Measurements from ENCODE around the gene RP9. TPM values are rescaled to one million over a fixed set of nuclear protein-coding genes. Genes with fewer than 3 reads are reported as not detected.

Gene RP9
- total RNA-seq, 1 donor, result 6.5 TPM

DNA sequence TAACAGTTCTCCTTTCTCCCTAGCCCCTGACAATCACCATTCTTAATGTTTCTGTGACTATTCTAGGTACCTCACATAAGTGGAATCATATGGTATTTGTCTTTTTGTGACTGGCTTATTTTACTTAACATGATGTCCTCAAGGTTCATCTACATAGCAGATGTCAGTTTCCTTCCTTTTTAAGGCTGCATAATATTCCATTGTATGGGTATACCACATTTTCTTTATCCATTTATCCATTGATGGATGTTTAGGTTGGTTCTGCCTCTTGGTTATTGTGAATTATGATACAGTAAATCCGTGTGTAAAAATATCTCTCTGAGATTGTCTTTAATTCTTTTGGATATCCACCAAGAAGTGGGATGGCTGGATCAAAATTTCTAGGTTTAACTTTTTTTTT is 33.4 kb upstream of the RP9 start:
- H3K27me3 ChIP-seq (ENCODE audit: insufficient read depth, low read length), result no peaks in the 10 kb centered on the region
- no peak overlapping the region for H3K27ac ChIP-seq (ENCODE audit: low read depth, low read length)
- H3K4me1 ChIP-seq (ENCODE audit: insufficient read depth, low read length), result no peaks in the 10 kb centered on the region
- H3K4me2 ChIP-seq (ENCODE audit: insufficient read depth, low read length), result no peak overlapping the region
- H3K36me3 ChIP-seq (ENCODE audit: insufficient read depth, low read length), result no peaks in the 10 kb centered on the region
- TF ChIP-seq, protein P1, sequence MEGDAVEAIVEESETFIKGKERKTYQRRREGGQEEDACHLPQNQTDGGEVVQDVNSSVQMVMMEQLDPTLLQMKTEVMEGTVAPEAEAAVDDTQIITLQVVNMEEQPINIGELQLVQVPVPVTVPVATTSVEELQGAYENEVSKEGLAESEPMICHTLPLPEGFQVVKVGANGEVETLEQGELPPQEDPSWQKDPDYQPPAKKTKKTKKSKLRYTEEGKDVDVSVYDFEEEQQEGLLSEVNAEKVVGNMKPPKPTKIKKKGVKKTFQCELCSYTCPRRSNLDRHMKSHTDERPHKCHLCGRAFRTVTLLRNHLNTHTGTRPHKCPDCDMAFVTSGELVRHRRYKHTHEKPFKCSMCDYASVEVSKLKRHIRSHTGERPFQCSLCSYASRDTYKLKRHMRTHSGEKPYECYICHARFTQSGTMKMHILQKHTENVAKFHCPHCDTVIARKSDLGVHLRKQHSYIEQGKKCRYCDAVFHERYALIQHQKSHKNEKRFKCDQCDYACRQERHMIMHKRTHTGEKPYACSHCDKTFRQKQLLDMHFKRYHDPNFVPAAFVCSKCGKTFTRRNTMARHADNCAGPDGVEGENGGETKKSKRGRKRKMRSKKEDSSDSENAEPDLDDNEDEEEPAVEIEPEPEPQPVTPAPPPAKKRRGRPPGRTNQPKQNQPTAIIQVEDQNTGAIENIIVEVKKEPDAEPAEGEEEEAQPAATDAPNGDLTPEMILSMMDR (IDR thresholded peaks at IDR 0.05; ENCODE audit: extremely low read depth, low read depth, low read length), result no peak
- H2AFZ ChIP-seq (ENCODE audit: low read length), result no peak overlapping the region
- no peaks in the 10 kb centered on the region for H4K20me1 ChIP-seq (ENCODE audit: insufficient read depth, low read length)
- H3K4me3 ChIP-seq (ENCODE audit: insufficient read depth, low read length), result no peak overlapping the region
- H3K79me2 ChIP-seq (ENCODE audit: insufficient read depth, low read length), result no peaks in the 10 kb centered on the region
- no peak for DNase-seq (ENCODE audit: insufficient read length, low spot score, missing footprints)
- H3K9me3 ChIP-seq (ENCODE audit: low read depth, low read length), result no peaks in the 10 kb centered on the region

DNA sequence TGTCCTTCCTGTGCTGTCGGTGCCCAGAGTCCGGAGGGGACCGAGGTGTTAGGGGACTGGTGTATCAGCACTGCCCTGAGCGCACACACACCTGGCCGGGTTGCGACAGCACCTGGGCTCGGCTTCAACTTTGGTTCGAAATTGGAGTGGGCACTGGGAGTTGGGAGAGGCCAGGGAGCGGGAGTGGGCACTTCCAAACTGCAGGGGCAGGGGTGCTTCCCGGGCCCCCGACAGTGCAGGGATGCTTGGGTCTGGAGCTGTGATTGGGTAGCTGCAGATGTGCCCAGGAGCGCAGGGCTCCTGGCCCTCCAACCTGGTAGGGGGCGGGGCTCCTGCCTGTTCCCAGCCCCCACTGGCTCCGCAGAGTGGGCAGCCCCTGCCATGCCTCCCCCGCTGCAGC is 27.9 kb upstream of the RP9 start:
- TF ChIP-seq, protein P1 (IDR thresholded peaks at IDR 0.05; ENCODE audit: extremely low read depth, low read depth, low read length), result no peak
- no peaks in the 10 kb centered on the region for H4K20me1 ChIP-seq (ENCODE audit: insufficient read depth, low read length)

DNA sequence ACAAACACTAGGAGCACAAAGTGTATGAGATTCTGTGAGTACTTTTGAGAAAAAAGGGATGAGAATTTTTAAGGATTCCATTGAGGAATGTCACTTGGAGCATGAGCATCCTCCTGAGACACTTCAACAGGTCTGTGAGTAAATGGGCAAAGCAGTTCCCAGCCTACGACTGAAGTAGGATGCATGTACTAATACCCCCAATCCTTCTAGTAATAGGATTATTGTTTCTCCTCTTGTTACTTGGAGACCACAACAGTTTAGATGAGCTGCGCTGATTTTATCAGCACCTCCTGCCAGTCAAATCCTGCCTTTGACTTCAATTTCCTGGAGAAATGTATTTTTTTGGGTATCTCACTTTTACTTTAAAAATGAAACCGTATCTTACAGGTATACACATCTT is 21.0 kb upstream of the RP9 start:
- TF ChIP-seq, protein P1 (IDR thresholded peaks at IDR 0.05; ENCODE audit: extremely low read depth, low read depth, low read length), result no peak
- peaks cover 9% of the 10 kb centered on the region for H3K4me1 ChIP-seq (ENCODE audit: insufficient read depth, low read length)
- DNase-seq (ENCODE audit: insufficient read length, low spot score, missing footprints), result peak; percentile 66
- H3K27ac ChIP-seq (ENCODE audit: low read depth, low read length), result peak overlapping the region; percentile 72
- H3K79me2 ChIP-seq (ENCODE audit: insufficient read depth, low read length), result peaks cover 9% of the 10 kb centered on the region
- peak overlapping the region; percentile 96 for H2AFZ ChIP-seq (ENCODE audit: low read length)
- peak overlapping the region; percentile 96 for H3K4me2 ChIP-seq (ENCODE audit: insufficient read depth, low read length)
- no peaks in the 10 kb centered on the region for H3K27me3 ChIP-seq (ENCODE audit: insufficient read depth, low read length)
- peak overlapping the region; percentile 92 for H3K4me3 ChIP-seq (ENCODE audit: insufficient read depth, low read length)
- no peaks in the 10 kb centered on the region for H3K9me3 ChIP-seq (ENCODE audit: low read depth, low read length)
- no peaks in the 10 kb centered on the region for H4K20me1 ChIP-seq (ENCODE audit: insufficient read depth, low read length)
- no peaks in the 10 kb centered on the region for H3K36me3 ChIP-seq (ENCODE audit: insufficient read depth, low read length)

More for the DNA sequence above, 27.9 kb upstream of the RP9 start:
- Histone ChIP-seq H3K4me3 (ENCODE audit: insufficient read depth, low read length) (no peak overlapping the region), H3K27ac (ENCODE audit: low read depth, low read length) (no peak overlapping the region), H3K27me3 (ENCODE audit: insufficient read depth, low read length) (no peaks in the 10 kb centered on the region), H2AFZ (ENCODE audit: low read length) (no peak overlapping the region), H3K4me1 (ENCODE audit: insufficient read depth, low read length) (no peaks in the 10 kb centered on the region), H3K9me3 (ENCODE audit: low read depth, low read length) (no peaks in the 10 kb centered on the region), H3K4me2 (ENCODE audit: insufficient read depth, low read length) (no peak overlapping the region), H3K36me3 (ENCODE audit: insufficient read depth, low read length) (no peaks in the 10 kb centered on the region), H3K79me2 (ENCODE audit: insufficient read depth, low read length) (peaks cover 7% of the 10 kb centered on the region)
- DNase-seq (ENCODE audit: insufficient read length, low spot score, missing footprints), result no peak

DNA sequence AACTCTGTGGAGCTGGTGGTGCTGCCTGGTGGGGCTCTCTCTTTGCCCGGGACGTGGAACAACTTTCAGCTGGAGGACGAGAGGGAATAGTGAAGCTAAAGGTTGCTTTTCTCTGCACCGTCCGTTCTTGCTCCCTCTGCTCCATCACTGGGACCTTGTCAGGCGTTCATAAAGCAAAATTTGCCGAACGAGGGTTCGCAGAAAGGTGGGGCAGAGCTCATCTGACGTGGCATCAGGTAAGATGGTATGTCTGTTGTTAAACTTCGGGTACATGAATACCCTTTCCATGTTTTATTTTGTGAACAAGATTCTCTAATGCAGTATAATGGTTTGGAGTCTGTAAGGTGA is 20.6 kb upstream of the RP9 start:
- Histone ChIP-seq H3K27me3 (ENCODE audit: insufficient read depth, low read length) (no peaks in the 10 kb centered on the region), H3K27ac (ENCODE audit: low read depth, low read length) (peak overlapping the region; percentile 72), H2AFZ (ENCODE audit: low read length) (peak overlapping the region; percentile 96), H3K4me3 (ENCODE audit: insufficient read depth, low read length) (peak overlapping the region; percentile 92), H3K79me2 (ENCODE audit: insufficient read depth, low read length) (peaks cover 9% of the 10 kb centered on the region), H4K20me1 (ENCODE audit: insufficient read depth, low read length) (no peaks in the 10 kb centered on the region), H3K36me3 (ENCODE audit: insufficient read depth, low read length) (no peaks in the 10 kb centered on the region), H3K9me3 (ENCODE audit: low read depth, low read length) (no peaks in the 10 kb centered on the region), H3K4me1 (ENCODE audit: insufficient read depth, low read length) (peaks cover 9% of the 10 kb centered on the region), H3K4me2 (ENCODE audit: insufficient read depth, low read length) (peak overlapping the region; percentile 96)
- TF ChIP-seq, protein P1 (IDR thresholded peaks at IDR 0.05; ENCODE audit: extremely low read depth, low read depth, low read length), result no peak
- DNase-seq (ENCODE audit: insufficient read length, low spot score, missing footprints), result peak; percentile 65

All from osteoblast (primary cell).